ENCODE results near the gene COQ5.

The COQ5 gene

DNA sequence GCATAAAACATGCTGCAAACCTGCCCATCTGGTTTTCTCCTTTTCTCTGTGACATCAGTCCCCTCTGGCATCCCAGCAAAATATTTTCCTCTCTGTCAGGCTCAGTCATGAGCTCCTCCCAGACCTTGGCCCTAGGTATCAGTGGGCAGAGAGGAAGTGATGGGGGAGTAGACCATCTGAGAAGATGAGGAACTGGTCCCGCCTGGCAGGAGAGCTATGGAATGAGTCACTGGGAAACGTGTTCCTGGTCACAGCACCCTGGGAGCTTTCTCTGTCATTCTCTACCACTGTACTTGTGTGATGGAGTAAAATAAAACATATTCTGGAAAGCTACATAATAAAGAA lies 54.4 kb downstream of the COQ5 start:
- Histone ChIP-seq H3K9ac (ENCODE audit: low read length) (no peak overlapping the region), H3K4me1 (ENCODE audit: control insufficient read depth, low read depth, low read length) (no peaks in the 10 kb centered on the region), H3K27me3 (ENCODE audit: control insufficient read depth, insufficient read depth, low read length) (no peaks in the 10 kb centered on the region)

DNA sequence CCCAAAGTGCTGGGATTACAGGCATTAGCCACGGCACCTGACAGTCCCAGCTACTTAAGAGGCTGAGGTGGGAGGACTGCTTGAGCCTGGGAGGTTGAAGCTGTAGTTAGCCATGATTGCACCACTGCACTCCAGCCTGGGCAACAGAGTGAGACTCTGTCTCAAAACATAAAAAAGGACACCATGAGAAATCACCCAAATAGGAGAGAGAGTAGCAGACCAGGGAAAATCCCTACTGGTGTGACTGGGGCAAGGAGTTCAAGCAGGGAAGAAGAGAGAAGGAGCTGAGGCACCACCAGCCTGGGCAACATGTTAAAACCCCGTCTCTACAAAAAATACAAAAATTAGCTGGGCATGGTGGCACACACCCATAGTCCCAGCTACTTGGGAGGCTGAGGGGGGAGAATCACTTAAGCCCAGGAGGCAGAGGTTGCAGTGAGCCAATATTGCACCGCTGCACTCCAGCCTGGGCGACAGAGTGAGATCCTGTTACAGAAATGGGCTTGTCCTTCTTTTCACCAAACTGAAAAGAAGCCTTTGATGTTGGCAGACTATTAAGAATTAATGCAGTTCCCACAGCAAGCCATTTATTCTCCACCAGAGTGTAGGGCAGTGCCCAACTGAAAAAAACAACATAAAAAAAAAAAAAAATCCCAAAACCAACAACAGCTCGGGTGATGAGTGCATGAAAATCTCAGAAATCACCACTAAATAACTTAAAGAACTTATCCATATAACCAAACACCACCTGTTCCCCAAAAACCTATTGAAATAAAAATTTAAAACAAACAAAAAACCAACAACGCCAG lies 54.9 kb downstream of the COQ5 start:
- H3K27ac ChIP-seq (ENCODE audit: low read length), result no peak overlapping the region
- no peak overlapping the region for H3K4me3 ChIP-seq (ENCODE audit: low read length)

More for the DNA sequence above, 54.4 kb downstream of the COQ5 start:
- H3K27ac ChIP-seq (ENCODE audit: low read length), result no peak overlapping the region
- no peaks in the 10 kb centered on the region for H3K9me3 ChIP-seq (ENCODE audit: control insufficient read depth, low read depth, low read length)
- H3K4me3 ChIP-seq (ENCODE audit: low read length), result no peak overlapping the region
- H3K36me3 ChIP-seq (ENCODE audit: control insufficient read depth, low read depth, low read length), result no peaks in the 10 kb centered on the region

DNA sequence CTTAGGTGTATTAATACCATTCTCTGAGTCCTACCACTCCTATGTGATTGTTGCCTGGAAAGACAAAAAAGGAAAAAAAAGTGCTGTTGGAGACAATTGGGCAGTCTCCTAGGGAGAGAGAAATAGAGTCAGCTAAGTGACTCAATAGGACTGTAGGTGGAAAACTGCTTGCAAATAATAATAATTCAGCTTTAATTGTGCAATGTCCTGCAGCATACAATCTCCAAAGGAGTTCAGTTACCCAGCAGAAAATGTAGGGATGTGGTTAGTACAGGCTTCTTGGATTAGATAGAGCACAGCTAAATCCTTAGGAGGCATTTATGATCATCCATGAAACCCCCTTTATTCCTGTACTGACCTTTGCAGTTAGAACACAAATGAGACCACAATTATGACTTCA lies 56.4 kb downstream of the COQ5 start:
- Histone ChIP-seq H3K27me3 (ENCODE audit: control insufficient read depth, insufficient read depth, low read length) (no peaks in the 10 kb centered on the region), H3K36me3 (ENCODE audit: control insufficient read depth, low read depth, low read length) (peaks cover 3% of the 10 kb centered on the region), H3K4me3 (ENCODE audit: low read length) (no peak overlapping the region), H3K4me1 (ENCODE audit: control insufficient read depth, low read depth, low read length) (no peaks in the 10 kb centered on the region), H3K27ac (ENCODE audit: low read length) (no peak overlapping the region), H3K9ac (ENCODE audit: low read length) (no peak overlapping the region), H3K9me3 (ENCODE audit: control insufficient read depth, low read depth, low read length) (no peaks in the 10 kb centered on the region)

More for the DNA sequence above, 54.9 kb downstream of the COQ5 start:
- no peaks in the 10 kb centered on the region for H3K4me1 ChIP-seq (ENCODE audit: control insufficient read depth, low read depth, low read length)
- H3K9me3 ChIP-seq (ENCODE audit: control insufficient read depth, low read depth, low read length), result no peaks in the 10 kb centered on the region
- H3K36me3 ChIP-seq (ENCODE audit: control insufficient read depth, low read depth, low read length), result no peaks in the 10 kb centered on the region
- H3K27me3 ChIP-seq (ENCODE audit: control insufficient read depth, insufficient read depth, low read length), result no peaks in the 10 kb centered on the region
- no peak overlapping the region for H3K9ac ChIP-seq (ENCODE audit: low read length)

DNA sequence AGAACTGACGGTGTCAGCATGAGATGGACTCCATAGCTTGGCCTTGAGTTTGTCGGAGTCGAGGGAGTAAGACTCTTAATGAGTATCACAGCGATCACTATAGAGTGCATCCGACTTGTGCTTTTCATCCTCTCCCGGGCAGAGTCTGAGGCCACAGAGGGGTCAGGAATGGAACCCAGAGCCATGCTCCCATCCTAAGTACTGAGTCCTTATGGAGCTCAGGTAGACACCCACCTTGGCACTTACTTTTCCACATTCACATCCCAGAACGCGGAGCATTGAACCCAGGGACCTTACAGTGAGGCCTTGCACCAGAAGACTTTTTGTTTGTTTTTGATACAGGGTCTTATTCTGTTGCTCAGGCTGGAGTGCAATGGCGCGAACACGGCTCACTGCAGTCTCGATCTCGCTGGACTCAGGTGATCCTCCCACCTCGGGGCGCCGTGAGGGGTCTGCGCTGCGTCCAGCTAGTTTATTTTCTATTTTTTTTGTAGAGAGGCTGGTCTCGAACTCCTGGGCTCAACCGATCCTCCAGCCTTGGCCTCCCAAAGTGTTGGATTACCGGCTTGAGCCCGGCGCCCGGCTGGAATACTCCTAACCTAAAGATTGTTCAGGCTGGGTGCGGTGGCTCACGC lies 58.7 kb downstream of the COQ5 start:
- peak overlapping the region; percentile 69 for H3K4me3 ChIP-seq (ENCODE audit: low read length)
- H3K9ac ChIP-seq (ENCODE audit: low read length), result peak overlapping the region; percentile 75
- H3K4me1 ChIP-seq (ENCODE audit: control insufficient read depth, low read depth, low read length), result no peaks in the 10 kb centered on the region
- H3K9me3 ChIP-seq (ENCODE audit: control insufficient read depth, low read depth, low read length), result no peaks in the 10 kb centered on the region
- H3K27me3 ChIP-seq (ENCODE audit: control insufficient read depth, insufficient read depth, low read length), result no peaks in the 10 kb centered on the region
- H3K36me3 ChIP-seq (ENCODE audit: control insufficient read depth, low read depth, low read length), result peaks cover 14% of the 10 kb centered on the region
- H3K27ac ChIP-seq (ENCODE audit: low read length), result no peak overlapping the region

DNA sequence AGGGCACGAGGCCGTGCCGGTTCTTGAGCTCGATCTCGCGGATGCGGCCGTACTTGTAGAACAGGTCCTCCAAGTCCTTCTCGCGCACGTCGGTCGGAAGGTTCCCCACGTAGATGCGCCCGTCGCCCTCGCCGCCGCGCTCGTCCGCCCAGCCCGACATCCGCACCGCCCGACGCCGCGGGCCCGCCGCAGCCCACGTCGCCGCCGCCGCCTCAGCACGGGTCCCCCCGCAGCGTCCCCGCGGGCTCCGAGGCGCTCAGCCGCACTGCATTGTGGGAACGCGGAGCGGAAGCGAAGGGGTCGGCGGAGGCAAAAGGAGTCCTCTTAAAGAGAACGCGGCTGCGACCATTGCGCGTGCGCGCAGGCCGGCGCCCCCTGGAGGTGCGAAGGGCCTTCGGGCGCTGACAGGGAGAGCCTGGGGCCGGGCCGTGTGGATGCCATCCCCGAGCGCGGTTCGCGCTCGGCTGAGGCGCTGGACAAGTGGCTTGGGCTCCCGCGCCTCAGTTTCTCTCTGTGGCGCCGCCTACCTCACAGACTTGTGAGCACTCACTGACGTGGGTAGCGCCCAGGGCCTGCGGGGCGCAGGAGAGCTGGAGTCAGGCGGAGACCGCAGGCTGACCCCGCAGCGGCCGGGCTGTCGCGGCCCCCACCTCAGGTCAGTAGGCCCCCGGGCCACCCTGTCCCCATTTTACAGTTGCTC lies 59.4 kb downstream of the COQ5 start, which contains the start of gene SRSF9:
Gene SRSF9, minus strand, starts transcription at position 299 of the 700 bp plus-strand sequence. Its CDS starts 139 bp downstream, at position 160.
- H3K36me3 ChIP-seq (ENCODE audit: control insufficient read depth, low read depth, low read length), result peaks cover 20% of the 10 kb centered on the region
- H3K9me3 ChIP-seq (ENCODE audit: control insufficient read depth, low read depth, low read length), result no peaks in the 10 kb centered on the region
- H3K4me1 ChIP-seq (ENCODE audit: control insufficient read depth, low read depth, low read length), result no peaks in the 10 kb centered on the region
- H3K27me3 ChIP-seq (ENCODE audit: control insufficient read depth, insufficient read depth, low read length), result no peaks in the 10 kb centered on the region
- H3K9ac ChIP-seq (ENCODE audit: low read length), result peak within 1 kb of the TSS; percentile 75
- peak within 1 kb of the TSS; percentile 94 for H3K4me3 ChIP-seq (ENCODE audit: low read length)
- H3K27ac ChIP-seq (ENCODE audit: low read length), result peak within 1 kb of the TSS; percentile 54

DNA sequence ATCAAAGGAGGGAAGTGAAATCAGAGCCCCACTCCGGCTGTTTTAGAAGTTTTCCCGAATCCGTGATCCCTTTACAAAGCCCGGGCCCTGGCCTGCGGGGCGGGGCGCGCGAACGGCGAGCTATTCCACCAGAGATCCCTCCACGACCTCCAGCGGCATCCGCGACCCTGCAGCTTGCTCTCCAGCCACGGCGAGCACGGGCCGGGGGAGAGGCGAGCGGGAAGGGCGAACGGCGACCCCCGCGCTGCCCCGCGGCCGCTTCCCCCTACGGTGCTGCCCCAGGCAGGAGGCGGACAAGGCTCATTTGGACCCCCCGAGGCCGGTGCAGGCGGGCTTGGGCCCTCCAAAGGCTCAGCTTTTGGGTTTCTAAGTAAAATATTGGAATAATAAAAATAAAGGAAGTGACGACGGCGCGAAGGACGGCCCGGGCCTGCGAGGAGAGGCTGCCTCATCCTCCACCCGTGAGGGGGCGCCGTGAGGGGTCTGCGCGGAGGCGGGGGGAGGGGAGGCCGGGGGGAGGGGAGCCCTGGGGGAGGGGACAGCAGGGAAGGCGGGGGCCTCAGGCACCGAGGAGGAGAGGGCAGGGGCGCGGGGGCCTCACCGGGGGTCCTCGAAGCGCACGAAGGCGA lies 60.0 kb downstream of the COQ5 start:
- H3K4me1 ChIP-seq (ENCODE audit: control insufficient read depth, low read depth, low read length), result no peaks in the 10 kb centered on the region
- peak overlapping the region; percentile 94 for H3K4me3 ChIP-seq (ENCODE audit: low read length)
- H3K27ac ChIP-seq (ENCODE audit: low read length), result peak overlapping the region; percentile 54
- no peaks in the 10 kb centered on the region for H3K9me3 ChIP-seq (ENCODE audit: control insufficient read depth, low read depth, low read length)
- H3K36me3 ChIP-seq (ENCODE audit: control insufficient read depth, low read depth, low read length), result peaks cover 27% of the 10 kb centered on the region
- H3K27me3 ChIP-seq (ENCODE audit: control insufficient read depth, insufficient read depth, low read length), result no peaks in the 10 kb centered on the region
- H3K9ac ChIP-seq (ENCODE audit: low read length), result peak overlapping the region; percentile 75

DNA sequence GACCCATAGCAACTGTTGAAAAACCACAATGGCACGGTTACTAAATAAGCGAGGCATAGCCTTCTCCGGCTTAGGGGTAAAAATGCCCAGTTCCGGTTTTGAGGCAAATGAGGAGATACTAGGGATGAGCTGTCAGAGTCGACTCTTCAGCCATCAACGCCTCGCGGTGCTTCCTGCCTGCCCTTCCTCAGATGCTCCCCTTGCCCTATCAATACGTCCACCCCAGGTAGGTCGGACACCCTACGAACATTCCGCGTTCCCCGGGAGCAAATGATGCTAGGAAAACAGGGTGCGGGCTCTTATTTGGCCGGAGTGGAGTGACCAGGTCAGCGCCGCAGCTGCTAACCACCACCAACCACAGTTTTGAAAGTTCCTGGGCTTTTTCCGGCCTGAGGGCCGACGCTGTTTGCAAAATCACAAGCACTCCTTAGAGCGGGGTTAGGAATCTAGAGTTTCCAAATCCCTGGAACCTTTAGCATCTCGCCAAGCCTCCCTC lies 60.6 kb downstream of the COQ5 start:
- H3K4me3 ChIP-seq (ENCODE audit: low read length), result peak overlapping the region; percentile 94
- no peaks in the 10 kb centered on the region for H3K9me3 ChIP-seq (ENCODE audit: control insufficient read depth, low read depth, low read length)
- peak overlapping the region; percentile 75 for H3K9ac ChIP-seq (ENCODE audit: low read length)
- H3K4me1 ChIP-seq (ENCODE audit: control insufficient read depth, low read depth, low read length), result no peaks in the 10 kb centered on the region
- H3K36me3 ChIP-seq (ENCODE audit: control insufficient read depth, low read depth, low read length), result peaks cover 33% of the 10 kb centered on the region
- no peaks in the 10 kb centered on the region for H3K27me3 ChIP-seq (ENCODE audit: control insufficient read depth, insufficient read depth, low read length)
- no peak overlapping the region for H3K27ac ChIP-seq (ENCODE audit: low read length)

DNA sequence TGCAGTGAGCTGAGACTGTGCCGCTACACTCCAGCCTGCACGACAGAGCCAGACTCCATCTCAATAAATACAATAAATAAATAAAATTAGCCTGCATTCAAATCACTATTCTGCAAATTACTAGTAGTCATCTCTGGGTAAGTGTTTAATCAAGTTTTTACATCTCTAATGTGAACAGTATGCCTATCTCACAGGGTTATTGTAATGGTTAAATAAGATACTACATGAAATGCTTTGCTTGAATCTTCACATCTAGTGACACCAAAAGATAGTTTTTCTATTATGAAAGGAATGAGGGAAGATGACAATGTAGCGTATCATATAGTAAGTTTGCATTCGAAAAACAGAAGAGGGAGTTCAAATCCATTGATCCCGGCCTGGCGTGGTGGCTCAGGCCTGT lies 61.5 kb downstream of the COQ5 start:
- Histone ChIP-seq H3K27me3 (ENCODE audit: control insufficient read depth, insufficient read depth, low read length) (no peaks in the 10 kb centered on the region), H3K4me1 (ENCODE audit: control insufficient read depth, low read depth, low read length) (no peaks in the 10 kb centered on the region), H3K9ac (ENCODE audit: low read length) (no peak overlapping the region), H3K4me3 (ENCODE audit: low read length) (no peak overlapping the region), H3K9me3 (ENCODE audit: control insufficient read depth, low read depth, low read length) (no peaks in the 10 kb centered on the region), H3K36me3 (ENCODE audit: control insufficient read depth, low read depth, low read length) (peaks cover 41% of the 10 kb centered on the region), H3K27ac (ENCODE audit: low read length) (no peak overlapping the region)

DNA sequence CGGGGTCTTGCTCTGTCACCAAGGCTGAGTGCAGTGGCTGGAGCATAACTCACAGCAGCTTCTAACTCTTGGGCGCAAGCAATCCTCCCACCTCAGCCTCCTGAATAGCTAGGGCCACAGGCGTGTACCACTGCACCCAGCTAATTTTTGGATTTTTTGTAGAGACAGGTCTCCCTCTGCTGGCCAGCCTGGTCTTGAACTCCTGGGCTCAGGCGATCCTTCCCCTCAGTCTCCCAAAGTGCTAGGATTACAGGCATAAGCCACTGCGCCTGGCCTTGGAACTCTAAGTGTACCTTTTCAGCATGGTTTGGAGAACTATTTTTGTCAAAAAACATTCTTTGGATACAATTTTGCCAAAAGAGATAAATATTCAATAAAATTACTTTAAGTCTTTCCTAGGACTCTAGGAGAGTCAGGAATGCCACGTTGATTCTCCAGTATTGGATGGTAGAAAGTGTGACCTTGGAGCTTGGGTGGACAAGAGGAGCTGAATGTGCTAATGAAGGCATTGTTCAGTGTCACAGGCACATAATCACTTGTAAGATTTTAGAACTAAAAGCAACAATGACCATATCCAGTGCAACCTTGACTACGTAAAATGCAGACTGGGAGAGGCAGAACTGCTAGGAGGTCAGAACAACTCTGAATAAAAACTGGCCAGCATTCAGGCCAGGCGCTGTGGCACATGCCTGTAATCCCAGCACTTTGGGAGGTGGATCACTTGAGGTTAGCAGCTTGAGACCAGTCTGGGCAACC lies 62.2 kb downstream of the COQ5 start:
- Histone ChIP-seq H3K27ac (ENCODE audit: low read length) (no peak overlapping the region), H3K4me3 (ENCODE audit: low read length) (no peak overlapping the region), H3K36me3 (ENCODE audit: control insufficient read depth, low read depth, low read length) (peaks cover 47% of the 10 kb centered on the region), H3K27me3 (ENCODE audit: control insufficient read depth, insufficient read depth, low read length) (no peaks in the 10 kb centered on the region), H3K9ac (ENCODE audit: low read length) (no peak overlapping the region), H3K9me3 (ENCODE audit: control insufficient read depth, low read depth, low read length) (no peaks in the 10 kb centered on the region), H3K4me1 (ENCODE audit: control insufficient read depth, low read depth, low read length) (no peaks in the 10 kb centered on the region)

DNA sequence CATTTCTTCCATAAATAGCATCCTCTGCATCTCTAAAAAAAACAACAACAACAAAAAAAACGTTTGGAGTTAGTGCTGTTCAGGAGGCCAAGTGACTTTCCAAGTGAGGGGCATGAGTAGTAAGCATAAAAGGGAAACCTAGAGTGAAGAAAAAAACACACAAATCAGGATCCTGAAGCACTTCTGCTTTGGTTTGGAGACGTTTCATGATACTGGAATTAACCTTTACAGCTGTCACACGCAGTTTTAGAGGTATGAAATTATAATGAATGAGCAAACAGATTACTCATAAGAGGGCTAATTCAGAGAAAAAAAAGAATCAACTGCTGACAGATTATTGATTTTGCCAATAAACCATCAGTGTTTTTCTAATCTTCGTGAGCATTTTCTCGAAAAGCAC lies 63.2 kb downstream of the COQ5 start:
- H3K4me1 ChIP-seq (ENCODE audit: control insufficient read depth, low read depth, low read length), result no peaks in the 10 kb centered on the region
- H3K27me3 ChIP-seq (ENCODE audit: control insufficient read depth, insufficient read depth, low read length), result no peaks in the 10 kb centered on the region
- no peak overlapping the region for H3K27ac ChIP-seq (ENCODE audit: low read length)
- H3K4me3 ChIP-seq (ENCODE audit: low read length), result no peak overlapping the region
- H3K9me3 ChIP-seq (ENCODE audit: control insufficient read depth, low read depth, low read length), result no peaks in the 10 kb centered on the region
- peaks cover 55% of the 10 kb centered on the region for H3K36me3 ChIP-seq (ENCODE audit: control insufficient read depth, low read depth, low read length)
- H3K9ac ChIP-seq (ENCODE audit: low read length), result no peak overlapping the region
